T follicular helper cell (primary cell): ENCODE data around the gene TTLL13.

Experiments
- DNase-seq: peaks from one replicate; pipeline ENCODE4 v3.0.0-alpha.2; 2020; ENCODE audit warnings: low read depth
- total RNA-seq, 2 experiments: gene quantifications; one replicate each; lab custom pipeline; 2026; lab: John Stamatoyannopoulos, UW

The TTLL13 gene, protein sequence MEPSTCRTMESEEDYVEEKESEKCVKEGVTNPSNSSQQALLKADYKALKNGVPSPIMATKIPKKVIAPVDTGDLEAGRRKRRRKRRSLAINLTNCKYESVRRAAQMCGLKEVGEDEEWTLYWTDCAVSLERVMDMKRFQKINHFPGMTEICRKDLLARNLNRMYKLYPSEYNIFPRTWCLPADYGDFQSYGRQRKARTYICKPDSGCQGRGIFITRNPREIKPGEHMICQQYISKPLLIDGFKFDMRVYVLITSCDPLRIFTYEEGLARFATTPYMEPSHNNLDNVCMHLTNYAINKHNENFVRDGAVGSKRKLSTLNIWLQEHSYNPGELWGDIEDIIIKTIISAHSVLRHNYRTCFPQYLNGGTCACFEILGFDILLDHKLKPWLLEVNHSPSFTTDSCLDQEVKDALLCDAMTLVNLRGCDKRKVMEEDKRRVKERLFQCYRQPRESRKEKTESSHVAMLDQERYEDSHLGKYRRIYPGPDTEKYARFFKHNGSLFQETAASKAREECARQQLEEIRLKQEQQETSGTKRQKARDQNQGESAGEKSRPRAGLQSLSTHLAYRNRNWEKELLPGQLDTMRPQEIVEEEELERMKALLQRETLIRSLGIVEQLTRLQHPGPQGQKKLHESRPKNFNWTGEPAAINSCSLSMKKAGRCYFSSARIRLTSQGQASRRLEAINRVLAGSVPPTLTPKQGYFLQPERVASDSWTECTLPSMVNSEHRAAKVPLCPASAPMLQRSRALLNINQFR
- 0.06 to 0.09 reads per million in 2 experiments for total RNA-seq

- no peak for DNase-seq
Observed at GRCh38 chr15:90249203-90249863, at the start of gene TTLL13. Gene TTLL13 (plus strand): TSS chr15:90249556. CDS start chr15:90250631, 1,075 bp downstream.

GRCh38 chr15:90200534-90201129, 48.7 kb upstream of the TTLL13 start:
- no peak for DNase-seq

DNA sequence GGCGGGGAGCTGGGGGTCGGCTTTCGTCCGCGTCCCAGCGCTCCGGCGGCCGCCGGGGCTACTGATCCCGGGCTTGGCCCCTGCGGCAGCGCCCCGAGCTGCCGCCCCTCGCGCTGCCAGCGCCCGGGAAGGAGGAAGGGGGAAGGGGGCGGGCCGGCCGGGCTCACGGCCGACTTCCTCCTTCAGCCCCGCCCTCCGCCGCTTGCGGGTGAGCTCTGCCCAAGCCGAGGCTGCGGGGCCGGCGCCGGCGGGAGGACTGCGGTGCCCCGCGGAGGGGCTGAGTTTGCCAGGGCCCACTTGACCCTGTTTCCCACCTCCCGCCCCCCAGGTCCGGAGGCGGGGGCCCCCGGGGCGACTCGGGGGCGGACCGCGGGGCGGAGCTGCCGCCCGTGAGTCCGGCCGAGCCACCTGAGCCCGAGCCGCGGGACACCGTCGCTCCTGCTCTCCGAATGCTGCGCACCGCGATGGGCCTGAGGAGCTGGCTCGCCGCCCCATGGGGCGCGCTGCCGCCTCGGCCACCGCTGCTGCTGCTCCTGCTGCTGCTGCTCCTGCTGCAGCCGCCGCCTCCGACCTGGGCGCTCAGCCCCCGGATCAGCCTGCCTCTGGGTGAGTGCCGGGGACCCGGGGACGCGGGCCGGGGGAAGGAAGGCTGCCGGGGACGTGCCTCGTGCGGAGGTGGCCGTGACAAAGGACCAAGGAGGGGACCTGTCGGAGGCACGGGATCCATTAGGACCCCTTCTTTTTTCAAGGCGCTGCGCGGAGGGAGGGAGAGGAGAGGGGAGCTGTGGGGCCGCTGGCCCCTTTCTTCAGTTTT, 48.0 kb upstream of the TTLL13 start, which contains the start of gene SEMA4B:
SEMA4B (plus strand) TSS at position 201 of the 814 bp plus-strand sequence; CDS start at position 450, 249 bp downstream.
- DNase-seq = peak; percentile 56

DNA sequence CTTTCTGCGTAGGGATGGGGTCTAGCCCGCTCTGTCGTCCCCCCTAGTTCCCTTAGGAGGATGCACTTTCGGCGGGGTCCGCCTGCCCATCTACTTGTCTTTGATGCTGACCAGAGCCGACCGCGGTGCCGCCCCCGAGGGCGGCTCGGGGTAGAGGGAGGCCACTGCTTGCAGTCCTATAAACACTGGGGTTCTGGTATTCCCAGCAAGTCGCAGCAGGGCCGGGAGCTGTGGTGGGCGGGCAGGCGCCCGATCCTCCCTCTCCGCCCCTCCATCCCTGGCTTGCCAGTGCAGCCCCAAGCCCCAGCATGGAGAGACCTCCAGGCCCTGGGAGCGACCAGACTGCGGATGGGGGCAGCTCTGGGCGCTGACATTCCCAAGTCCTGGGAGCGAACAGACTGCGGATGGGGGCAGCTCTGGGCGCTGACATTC, 47.4 kb upstream of the TTLL13 start:
- no peak for DNase-seq

- no peak for DNase-seq
Observed at GRCh38 chr15:90202929-90203328, 46.4 kb upstream of the TTLL13 start.

DNA sequence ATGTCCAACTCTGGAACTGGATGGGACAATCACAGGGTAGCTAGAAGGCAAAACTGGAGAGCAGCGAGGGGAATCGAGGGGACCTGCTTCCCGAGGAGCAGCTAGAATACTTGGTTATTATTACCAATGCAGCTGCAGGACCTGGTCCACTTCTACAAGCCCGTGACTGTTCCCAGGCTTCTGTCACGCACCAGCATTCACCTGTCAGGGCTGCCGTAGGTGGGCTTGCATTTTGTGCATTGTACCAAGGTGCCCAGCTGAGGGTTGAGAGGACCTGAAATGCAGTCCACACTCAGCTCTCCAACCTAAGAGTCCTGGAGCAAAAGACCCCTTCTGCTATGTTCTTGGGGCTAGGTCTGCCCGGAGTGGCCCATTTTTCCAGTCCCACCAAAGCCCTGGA, 45.9 kb upstream of the TTLL13 start:
- no peak for DNase-seq

- no peak for DNase-seq
Observed at GRCh38 chr15:90203922-90204321, 45.4 kb upstream of the TTLL13 start.

GRCh38 chr15:90205050-90205848, 44.1 kb upstream of the TTLL13 start:
- DNase-seq = no peak

DNA sequence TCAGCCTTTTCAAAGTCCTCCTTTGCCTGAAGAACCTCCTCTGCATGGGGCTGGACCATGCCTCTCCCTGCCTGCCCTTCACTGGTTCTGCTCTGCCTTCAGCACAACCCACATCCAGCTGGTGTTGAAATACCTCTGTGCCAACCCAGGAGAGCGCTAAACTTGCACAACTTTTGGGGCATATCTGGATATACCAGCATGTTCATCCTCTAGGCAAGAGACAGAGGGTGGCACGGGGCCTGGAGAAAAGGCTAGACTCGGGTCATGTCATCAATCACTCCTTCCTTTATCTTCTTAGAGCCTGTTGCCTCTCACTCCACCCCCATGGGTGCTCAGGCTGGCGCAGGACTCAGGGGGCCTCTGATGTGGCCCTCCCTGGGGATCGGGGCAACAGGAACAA, 43.5 kb upstream of the TTLL13 start:
- DNase-seq = no peak

DNA sequence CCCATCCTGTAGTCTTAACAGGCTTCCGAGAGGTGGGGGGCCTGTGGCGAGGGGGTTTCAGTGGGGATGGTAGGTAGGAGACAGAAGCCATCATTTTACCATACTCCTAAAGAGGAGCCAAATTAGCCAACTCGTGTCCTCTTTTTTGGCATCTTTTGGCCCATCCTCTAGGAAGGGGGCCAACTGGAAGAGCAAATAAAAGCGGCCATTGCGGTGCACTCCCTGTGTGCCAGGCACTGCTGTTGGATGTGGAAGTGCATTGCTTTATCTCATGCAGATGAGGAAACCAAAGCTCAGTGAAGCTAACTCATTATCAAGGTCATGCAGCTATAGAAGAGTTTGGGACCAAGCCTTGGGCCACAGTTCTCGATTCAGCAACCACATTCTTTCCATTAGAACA, 42.1 kb upstream of the TTLL13 start:
- no peak for DNase-seq

GRCh38 chr15:90208356-90208755, 41.0 kb upstream of the TTLL13 start:
- DNase-seq = no peak

DNA sequence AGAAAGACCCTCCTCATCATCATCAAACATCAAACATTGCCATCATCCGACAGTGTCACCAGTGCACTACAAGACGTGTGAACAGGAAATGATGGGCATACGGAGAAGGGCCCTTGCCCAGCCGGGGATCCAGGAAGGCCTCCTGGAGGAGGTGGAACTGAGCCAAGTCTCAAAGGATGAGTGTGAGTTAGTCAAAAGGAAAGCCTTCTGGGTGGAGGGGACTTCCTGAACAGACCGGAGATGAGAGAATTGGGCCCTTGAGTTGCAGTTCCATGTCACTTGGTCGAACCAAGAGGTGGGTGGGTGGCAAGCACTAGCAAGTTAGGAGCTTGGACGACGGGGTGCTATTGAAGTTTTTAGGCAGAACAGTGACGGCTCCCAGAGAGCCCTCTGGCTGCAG, 39.8 kb upstream of the TTLL13 start:
- DNase-seq = no peak

- no peak for DNase-seq
Observed at GRCh38 chr15:90210593-90210992, 38.8 kb upstream of the TTLL13 start.

- DNase-seq = no peak
Observed at GRCh38 chr15:90211009-90211408, 38.3 kb upstream of the TTLL13 start.

DNA sequence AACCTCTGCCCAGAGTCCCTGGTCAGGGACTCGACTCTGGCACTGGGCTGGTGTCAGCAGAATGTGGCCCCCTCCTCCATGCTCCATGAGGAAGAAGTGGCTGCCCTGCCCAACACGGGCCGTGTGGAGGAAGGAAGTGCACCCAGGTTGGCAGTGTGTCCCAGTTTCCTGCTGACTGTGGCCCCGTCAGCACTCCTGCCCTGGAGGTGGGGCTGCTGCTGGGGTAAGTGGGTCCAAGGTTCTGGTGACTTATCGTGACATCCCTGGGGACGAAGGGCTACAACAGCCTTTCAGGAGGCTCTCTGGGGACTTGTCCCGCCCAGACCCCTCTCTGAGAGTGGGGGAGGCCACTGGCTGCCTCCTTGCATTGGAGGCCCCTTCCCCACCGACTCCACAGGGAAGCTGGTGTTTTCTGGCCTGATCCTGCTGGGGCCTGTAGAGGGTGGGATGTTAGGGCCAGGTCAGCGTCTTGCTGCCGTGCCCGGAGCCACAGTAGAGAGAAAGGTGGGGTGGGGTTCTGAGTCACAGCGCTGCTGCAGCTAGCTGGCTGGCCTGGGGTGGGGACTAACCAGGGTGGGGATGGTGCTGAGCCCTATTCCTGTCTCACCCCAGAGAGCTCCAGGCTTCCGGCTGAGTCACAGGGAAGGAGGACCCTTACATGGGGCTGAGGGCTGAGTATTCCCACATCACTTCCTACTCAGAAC, 37.8 kb upstream of the TTLL13 start:
- DNase-seq = no peak

- DNase-seq = no peak
Observed at GRCh38 chr15:90212221-90213098, 36.9 kb upstream of the TTLL13 start.

- no peak for DNase-seq
Observed at GRCh38 chr15:90213122-90213817, 36.1 kb upstream of the TTLL13 start.

GRCh38 chr15:90213818-90214204, 35.5 kb upstream of the TTLL13 start:
- DNase-seq = no peak
